ENCODE measurements around the gene OGT.
"Not testable (repeated sequence)": the region's sequence is repeated elsewhere in the genome, so short reads cannot be mapped to it uniquely, and the experiment has no call there.

The OGT gene

GRCh38 chrX:71549986-71550385 lies 17.1 kb downstream of the OGT start:
- DNase-seq = no peak
- peaks cover 10% of the 10 kb centered on the region for H3K36me3 ChIP-seq
- no peaks in the 10 kb centered on the region for H3K9me3 ChIP-seq (ENCODE audit: severe bottlenecking)
- no peak overlapping the region for H3K4me3 ChIP-seq (ENCODE audit: low read depth, low read length)
- no peak overlapping the region for H3K27ac ChIP-seq
- TF ChIP-seq CTCF (IDR thresholded peaks at IDR 0.05; ENCODE audit: low read depth, low read length) = no peak
- H3K27me3 ChIP-seq (ENCODE audit: insufficient read depth, low read depth, severe bottlenecking) = peaks cover 4% of the 10 kb centered on the region

GRCh38 chrX:71550578-71550977 lies 17.7 kb downstream of the OGT start:
- no peak for TF ChIP-seq CTCF (IDR thresholded peaks at IDR 0.05; ENCODE audit: low read depth, low read length)
- DNase-seq = no peak
- Histone ChIP-seq H3K9me3 (ENCODE audit: severe bottlenecking) (no peaks in the 10 kb centered on the region), H3K27me3 (ENCODE audit: insufficient read depth, low read depth, severe bottlenecking) (peaks cover 4% of the 10 kb centered on the region), H3K27ac (no peak overlapping the region), H3K4me3 (ENCODE audit: low read depth, low read length) (no peak overlapping the region), H3K36me3 (peaks cover 13% of the 10 kb centered on the region)

GRCh38 chrX:71556036-71556435 lies 23.1 kb downstream of the OGT start:
- Histone ChIP-seq H3K9me3 (ENCODE audit: severe bottlenecking) (no peaks in the 10 kb centered on the region), H3K36me3 (peaks cover 34% of the 10 kb centered on the region), H3K27me3 (ENCODE audit: insufficient read depth, low read depth, severe bottlenecking) (no peaks in the 10 kb centered on the region), H3K27ac (no peak overlapping the region), H3K4me3 (ENCODE audit: low read depth, low read length) (no peak overlapping the region)
- TF ChIP-seq CTCF (IDR thresholded peaks at IDR 0.05; ENCODE audit: low read depth, low read length) = no peak
- DNase-seq = no peak

- Histone ChIP-seq H3K9me3 (ENCODE audit: severe bottlenecking) (no peaks in the 10 kb centered on the region), H3K36me3 (peaks cover 48% of the 10 kb centered on the region), H3K27ac (no peak overlapping the region), H3K4me3 (ENCODE audit: low read depth, low read length) (no peak overlapping the region), H3K27me3 (ENCODE audit: insufficient read depth, low read depth, severe bottlenecking) (no peaks in the 10 kb centered on the region)
- DNase-seq = no peak
- TF ChIP-seq CTCF (IDR thresholded peaks at IDR 0.05; ENCODE audit: low read depth, low read length) = no peak
Measured at GRCh38 chrX:71558920-71559319, 26.0 kb downstream of the OGT start.

GRCh38 chrX:71559773-71560172 lies 26.9 kb downstream of the OGT start:
- not testable (repeated sequence) for H3K9me3 ChIP-seq (ENCODE audit: severe bottlenecking); DNase-seq; H3K27ac ChIP-seq; H3K27me3 ChIP-seq (ENCODE audit: insufficient read depth, low read depth, severe bottlenecking); H3K4me3 ChIP-seq (ENCODE audit: low read depth, low read length)
- H3K36me3 ChIP-seq = peaks cover 54% of the 10 kb centered on the region

- H3K4me3 ChIP-seq (ENCODE audit: low read depth, low read length) = no peak overlapping the region
- no peak overlapping the region for H3K27ac ChIP-seq
- peaks cover 65% of the 10 kb centered on the region for H3K36me3 ChIP-seq
- H3K9me3 ChIP-seq (ENCODE audit: severe bottlenecking) = no peaks in the 10 kb centered on the region
- DNase-seq = no peak
- peaks cover 14% of the 10 kb centered on the region for H3K27me3 ChIP-seq (ENCODE audit: insufficient read depth, low read depth, severe bottlenecking)
- no peak for TF ChIP-seq CTCF (IDR thresholded peaks at IDR 0.05; ENCODE audit: low read depth, low read length)
Measured at GRCh38 chrX:71563921-71564320, 31.0 kb downstream of the OGT start.

Data from WERI-Rb-1 (cell line).